ENCODE measurements around the gene MYT1.

MYT1 gene

GRCh38 chr20:64244281-64244805 lies 80.1 kb downstream of the MYT1 start:
- Histone ChIP-seq H3K4me2 (ENCODE audit: low read depth, low read length) (no peak overlapping the region), H3K4me3 (ENCODE audit: low read length) (no peak overlapping the region), H3K36me3 (replicated peaks; ENCODE audit: insufficient read depth, low read length) (no peaks in the 10 kb centered on the region), H3K9ac (ENCODE audit: low read length) (no peak overlapping the region), H3K4me1 (ENCODE audit: low read length) (no peaks in the 10 kb centered on the region), H4K20me1 (ENCODE audit: insufficient read depth, low read length) (no peaks in the 10 kb centered on the region), H3F3A (ENCODE audit: insufficient read depth, low read length) (no peaks in the 10 kb centered on the region), H3K9me2 (replicated peaks; ENCODE audit: insufficient read depth, low read length) (no peaks in the 10 kb centered on the region), H3K27ac (ENCODE audit: low read length) (no peak overlapping the region), H3K27me3 (replicated peaks; ENCODE audit: insufficient read depth, low read length) (peaks cover 97% of the 10 kb centered on the region), H3K79me2 (ENCODE audit: low read length) (no peaks in the 10 kb centered on the region), H2AFZ (ENCODE audit: low read length) (no peak overlapping the region), H3K9me3 (replicated peaks; ENCODE audit: insufficient read depth, low read length) (no peaks in the 10 kb centered on the region)
- no peak for DNase-seq
- TF ChIP-seq EZH2phosphoT487 (IDR thresholded peaks at IDR 0.05; ENCODE audit: low read length) (no peak), CTCF (IDR thresholded peaks at IDR 0.05; ENCODE audit: low read length) (no peak), EZH2 (optimal IDR thresholded peaks at IDR 0.05; ENCODE audit: low read depth, low read length) (no peak)

GRCh38 chr20:64244870-64245603 lies 80.8 kb downstream of the MYT1 start:
- Histone ChIP-seq H3K27ac (ENCODE audit: low read length) (no peak overlapping the region), H3K9me2 (replicated peaks; ENCODE audit: insufficient read depth, low read length) (no peaks in the 10 kb centered on the region)

GRCh38 chr20:64245746-64246595 lies 81.7 kb downstream of the MYT1 start:
- Histone ChIP-seq H4K20me1 (ENCODE audit: insufficient read depth, low read length) (no peaks in the 10 kb centered on the region), H3K27me3 (replicated peaks; ENCODE audit: insufficient read depth, low read length) (peaks cover 97% of the 10 kb centered on the region), H3K9ac (ENCODE audit: low read length) (no peak overlapping the region), H2AFZ (ENCODE audit: low read length) (no peak overlapping the region), H3K4me3 (ENCODE audit: low read length) (no peak overlapping the region), H3K4me2 (ENCODE audit: low read depth, low read length) (no peak overlapping the region), H3K36me3 (replicated peaks; ENCODE audit: insufficient read depth, low read length) (no peaks in the 10 kb centered on the region), H3K79me2 (ENCODE audit: low read length) (no peaks in the 10 kb centered on the region), H3K27ac (ENCODE audit: low read length) (no peak overlapping the region), H3K9me2 (replicated peaks; ENCODE audit: insufficient read depth, low read length) (no peaks in the 10 kb centered on the region), H3F3A (ENCODE audit: insufficient read depth, low read length) (no peaks in the 10 kb centered on the region), H3K9me3 (replicated peaks; ENCODE audit: insufficient read depth, low read length) (no peaks in the 10 kb centered on the region), H3K4me1 (ENCODE audit: low read length) (no peaks in the 10 kb centered on the region)
- no peak for TF ChIP-seq EZH2phosphoT487 (IDR thresholded peaks at IDR 0.05; ENCODE audit: low read length)
- TF ChIP-seq EZH2 (optimal IDR thresholded peaks at IDR 0.05; ENCODE audit: low read depth, low read length), result no peak
- no peak for TF ChIP-seq CTCF (IDR thresholded peaks at IDR 0.05; ENCODE audit: low read length)
- DNase-seq, result no peak

More at GRCh38 chr20:64244870-64245603, 80.8 kb downstream of the MYT1 start:
- Histone ChIP-seq H3K4me1 (ENCODE audit: low read length) (no peaks in the 10 kb centered on the region), H3K4me2 (ENCODE audit: low read depth, low read length) (no peak overlapping the region), H3K9me3 (replicated peaks; ENCODE audit: insufficient read depth, low read length) (no peaks in the 10 kb centered on the region), H3K9ac (ENCODE audit: low read length) (no peak overlapping the region), H3K36me3 (replicated peaks; ENCODE audit: insufficient read depth, low read length) (no peaks in the 10 kb centered on the region), H3F3A (ENCODE audit: insufficient read depth, low read length) (no peaks in the 10 kb centered on the region), H4K20me1 (ENCODE audit: insufficient read depth, low read length) (no peaks in the 10 kb centered on the region), H3K4me3 (ENCODE audit: low read length) (no peak overlapping the region), H3K79me2 (ENCODE audit: low read length) (no peaks in the 10 kb centered on the region), H2AFZ (ENCODE audit: low read length) (no peak overlapping the region), H3K27me3 (replicated peaks; ENCODE audit: insufficient read depth, low read length) (peaks cover 97% of the 10 kb centered on the region)
- no peak for DNase-seq
- TF ChIP-seq EZH2 (optimal IDR thresholded peaks at IDR 0.05; ENCODE audit: low read depth, low read length) (no peak), CTCF (IDR thresholded peaks at IDR 0.05; ENCODE audit: low read length) (no peak), EZH2phosphoT487 (IDR thresholded peaks at IDR 0.05; ENCODE audit: low read length) (no peak)
